Measurements from ENCODE around the gene EXOC3L2.

The EXOC3L2 gene

DNA sequence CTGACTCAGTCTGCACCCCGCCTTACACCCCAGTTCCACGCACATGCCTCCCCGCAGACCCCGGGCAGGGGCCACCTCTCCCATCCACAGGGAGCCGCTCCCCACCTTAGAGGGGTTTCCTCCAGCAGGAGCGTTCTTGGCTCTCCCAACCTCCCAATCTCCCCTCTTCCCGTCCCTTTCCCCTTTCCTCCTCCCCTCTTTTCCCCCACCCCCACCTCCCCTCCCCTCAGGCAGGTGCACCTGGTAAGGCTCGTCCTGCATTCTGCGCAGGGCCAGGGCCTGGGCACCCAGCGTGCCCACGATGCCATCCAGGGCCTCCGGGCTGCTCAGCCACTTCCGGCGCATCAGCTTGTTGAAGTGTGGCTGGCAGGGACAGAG lies 27.3 kb downstream of the EXOC3L2 start:
- DNase-seq, result no peak

- no peak for DNase-seq
These were observed 27.8 kb downstream of the EXOC3L2 start for GRCh38 chr19:45217193-45217956.

GRCh38 chr19:45216667-45217066 lies 28.5 kb downstream of the EXOC3L2 start:
- DNase-seq, result no peak

DNA sequence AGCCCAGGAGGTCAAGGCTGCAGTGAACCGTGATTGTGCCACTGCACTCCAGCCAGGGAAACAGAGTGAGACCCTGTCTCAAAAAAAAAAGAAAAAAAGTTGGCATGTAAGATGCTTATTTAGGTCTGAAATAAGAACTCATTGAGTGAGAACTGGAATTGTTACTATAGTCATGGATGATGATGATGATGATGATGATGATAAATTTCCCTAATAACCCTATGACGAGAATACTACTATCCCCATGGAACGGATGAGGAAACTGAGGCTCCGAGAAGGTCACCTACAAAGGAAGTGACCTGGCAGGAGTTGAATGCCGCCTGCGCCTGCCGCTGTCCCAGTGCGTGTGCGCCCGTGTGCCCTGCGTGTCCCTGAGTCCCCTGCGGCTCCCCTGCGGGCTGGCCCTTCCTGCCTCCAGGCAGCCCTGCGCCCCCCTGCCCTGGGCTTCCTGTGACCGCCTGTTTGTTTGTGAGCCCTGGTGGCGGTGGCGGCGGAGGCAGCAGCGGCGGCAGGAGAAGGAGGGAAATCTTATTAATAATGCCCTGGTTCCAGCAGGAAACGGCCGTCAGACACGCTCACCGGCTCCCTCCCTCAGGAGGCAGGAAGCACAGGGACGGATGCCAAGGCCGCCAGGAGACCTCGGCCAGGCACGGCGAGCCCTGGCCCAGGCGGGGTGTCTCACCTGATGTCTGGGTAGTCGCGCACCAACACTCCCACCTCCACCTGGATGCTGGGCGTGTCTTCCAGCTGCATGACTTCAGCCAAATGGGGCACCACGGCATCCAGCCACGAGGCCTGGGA lies 29.6 kb downstream of the EXOC3L2 start:
- DNase-seq, result no peak

GRCh38 chr19:45213031-45213430 lies 32.2 kb downstream of the EXOC3L2 start:
- no peak for DNase-seq

- DNase-seq, result no peak
These were observed 33.3 kb downstream of the EXOC3L2 start for GRCh38 chr19:45211751-45212381.

DNA sequence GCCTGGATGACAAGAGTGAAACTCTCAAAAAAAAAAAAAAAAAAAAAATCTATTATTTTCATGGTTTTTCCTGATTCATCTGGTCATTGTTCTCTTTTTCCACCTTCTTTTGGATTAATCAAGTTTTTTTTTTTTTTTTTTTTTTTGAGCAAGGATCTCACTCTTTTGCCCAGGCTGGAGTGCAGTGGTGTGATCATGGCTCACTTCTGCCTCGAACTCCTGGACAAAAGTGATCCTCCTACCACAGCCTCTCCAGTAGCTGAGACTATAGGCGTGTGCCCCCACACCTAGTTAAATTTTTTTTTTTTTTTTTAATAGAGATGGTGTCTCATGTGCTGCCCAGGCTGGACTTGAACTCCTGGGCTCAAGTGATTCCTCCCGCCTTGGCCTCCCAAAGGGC lies 38.9 kb downstream of the EXOC3L2 start:
- no peak for DNase-seq

- no peak for DNase-seq
These were observed 39.4 kb downstream of the EXOC3L2 start for GRCh38 chr19:45205810-45206209.

DNA sequence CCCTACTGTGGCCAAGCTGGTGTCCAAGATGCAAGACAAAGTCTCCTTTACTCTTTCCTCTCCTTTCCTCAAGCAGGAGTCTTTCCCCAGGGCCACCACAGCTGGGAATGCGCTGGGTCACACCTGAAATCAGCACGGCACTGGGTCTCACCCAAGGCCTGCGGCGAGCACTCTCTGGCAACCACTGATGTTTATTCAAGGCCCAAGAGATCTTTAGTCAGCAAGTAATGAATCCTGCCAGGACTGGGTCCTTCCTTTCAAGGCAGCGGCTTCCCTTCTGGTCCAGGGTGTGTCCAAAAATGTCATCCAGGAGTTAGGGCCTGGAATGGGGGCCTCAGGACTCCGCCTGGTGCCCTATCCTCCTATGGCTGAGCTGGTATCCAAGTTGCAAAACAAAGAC lies 42.6 kb downstream of the EXOC3L2 start:
- no peak for DNase-seq

DNA sequence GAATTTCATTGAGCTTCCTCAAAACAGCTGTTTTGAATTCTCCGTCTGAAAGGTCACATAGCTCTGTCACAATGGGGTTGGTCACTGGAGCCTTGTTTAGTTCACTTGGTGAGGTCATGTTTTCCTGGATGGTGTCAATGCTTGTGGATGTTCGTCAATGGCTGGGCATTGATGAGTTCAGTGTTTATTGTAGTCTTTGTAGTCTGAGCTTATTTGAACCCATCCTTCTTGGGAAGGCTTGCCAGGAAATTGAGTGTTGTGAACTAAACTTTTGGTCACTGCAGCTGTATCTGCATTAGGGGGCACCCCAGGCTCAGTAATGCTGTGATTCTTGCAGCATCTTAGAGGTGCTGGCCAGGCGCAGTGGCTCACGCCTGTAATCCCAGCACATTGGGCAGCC lies 44.6 kb downstream of the EXOC3L2 start:
- no peak for DNase-seq

GRCh38 chr19:45195764-45196163 lies 49.4 kb downstream of the EXOC3L2 start:
- no peak for DNase-seq

GRCh38 chr19:45191375-45191774 lies 53.8 kb downstream of the EXOC3L2 start:
- no peak for DNase-seq

DNA sequence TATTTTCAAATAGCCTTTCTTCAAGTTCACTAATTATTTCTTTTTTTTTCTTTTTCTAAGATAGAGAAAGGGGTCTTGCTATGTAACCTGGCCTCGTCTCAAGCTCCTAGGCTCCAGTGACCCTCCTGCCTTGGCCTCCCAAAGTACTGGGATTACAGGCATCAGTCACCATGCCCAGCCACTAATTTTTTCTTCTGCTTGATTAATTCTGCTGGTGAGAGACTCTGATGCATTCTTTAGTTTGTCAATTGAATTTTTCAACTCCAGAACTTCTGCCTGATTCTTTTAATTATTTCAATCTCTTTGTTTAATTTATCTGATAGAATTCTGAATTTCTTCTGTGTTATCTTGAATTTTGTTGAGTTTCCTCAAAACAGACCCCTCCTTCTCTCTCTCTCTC lies 55.2 kb downstream of the EXOC3L2 start:
- DNase-seq, result no peak

DNA sequence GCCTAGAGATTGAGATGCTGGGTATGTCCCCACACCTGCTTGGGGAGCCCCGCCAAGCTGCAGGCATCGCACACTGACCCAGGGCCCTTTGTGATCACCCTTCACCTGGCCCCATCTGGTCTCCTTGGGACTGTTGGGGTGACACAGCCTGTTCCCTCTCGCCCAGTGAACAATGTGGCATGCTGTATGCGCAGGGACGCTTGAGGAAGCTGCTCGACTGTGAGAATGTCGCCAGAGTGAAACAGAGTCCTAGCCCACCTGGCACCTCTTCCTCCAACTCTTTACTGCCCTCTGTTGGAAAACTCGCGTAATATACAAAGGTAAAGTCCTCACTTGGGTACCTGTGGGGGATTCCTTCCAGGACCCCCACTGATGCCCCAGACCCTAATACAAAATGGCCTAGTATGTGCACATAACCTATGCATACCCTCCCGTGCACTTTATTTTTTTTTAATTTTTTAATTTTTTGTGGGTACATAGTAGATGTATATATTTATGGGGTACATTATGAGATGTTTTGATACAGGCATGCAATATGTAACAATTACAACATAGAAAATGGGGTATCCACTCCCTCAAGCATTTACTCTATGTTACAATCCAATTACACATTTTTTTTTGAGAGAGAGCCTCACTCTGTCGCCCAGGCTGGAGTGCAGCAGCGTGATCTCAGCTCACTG lies 57.6 kb downstream of the EXOC3L2 start:
- peak; percentile 39 to 68 for DNase-seq

DNA sequence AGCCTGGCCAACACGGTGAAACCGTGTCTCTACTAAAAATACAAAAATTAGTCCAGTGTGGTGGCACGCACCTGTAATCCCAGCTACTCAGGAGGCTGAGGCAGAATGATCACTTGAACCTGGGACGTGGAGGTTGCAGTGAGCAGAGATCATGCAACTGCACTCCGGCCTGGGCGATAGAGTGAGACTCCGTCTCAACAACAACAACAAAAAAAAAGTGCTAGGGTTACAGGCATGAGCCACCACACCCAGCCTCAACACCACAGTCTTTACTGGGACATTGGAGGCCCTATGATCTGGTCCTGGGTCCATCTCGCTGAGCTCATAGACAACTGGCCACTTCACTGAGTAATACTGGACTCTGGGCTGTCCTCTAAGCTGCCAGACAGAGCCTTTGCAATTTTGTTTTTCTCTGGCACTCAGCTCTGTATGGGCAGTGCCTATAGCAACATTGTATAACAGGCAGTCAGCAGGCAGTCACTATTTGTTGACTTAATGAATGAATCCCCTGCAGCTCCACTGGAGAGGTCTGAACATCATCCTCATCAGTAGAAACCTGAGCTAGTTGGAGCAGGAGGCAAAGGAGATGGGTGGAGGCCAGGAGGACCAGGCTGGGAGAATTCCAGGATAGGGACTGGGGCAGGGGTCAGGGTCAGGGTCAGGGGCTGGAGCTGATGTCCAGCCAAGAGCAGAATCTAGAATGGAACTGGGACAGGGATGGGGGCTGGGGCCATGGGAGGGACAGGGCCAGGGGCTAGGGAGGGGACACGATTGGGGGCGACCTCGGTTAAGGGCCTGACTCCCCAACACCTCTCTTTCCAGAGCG lies 58.5 kb downstream of the EXOC3L2 start:
- DNase-seq, result no peak

GRCh38 chr19:45184115-45184514 lies 61.1 kb downstream of the EXOC3L2 start:
- DNase-seq, result no peak

DNA sequence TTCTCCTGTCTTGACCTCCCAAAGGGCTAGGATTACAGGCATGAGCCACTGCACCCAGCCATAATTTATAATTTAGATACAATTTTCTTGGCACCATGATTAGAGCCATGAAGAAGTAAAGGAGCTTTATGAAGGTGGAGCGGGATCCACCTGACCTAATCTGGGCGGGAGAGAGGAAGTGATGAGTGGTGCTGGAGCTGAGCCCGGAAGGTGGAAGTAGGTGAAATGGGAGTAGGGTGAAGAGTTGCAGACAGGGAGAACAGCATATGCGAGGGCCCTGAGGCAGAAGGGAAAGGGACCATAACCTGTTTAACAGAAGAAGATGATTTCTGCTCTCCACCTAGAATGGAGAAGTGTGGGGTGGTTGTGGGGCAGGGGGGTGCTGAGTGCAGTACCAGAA lies 62.4 kb downstream of the EXOC3L2 start:
- DNase-seq, result no peak

- DNase-seq, result no peak
These were observed 64.3 kb downstream of the EXOC3L2 start for GRCh38 chr19:45180936-45181335.

- DNase-seq, result no peak
These were observed 65.3 kb downstream of the EXOC3L2 start for GRCh38 chr19:45179892-45180370.

- peak; percentile 14 to 32 for DNase-seq
These were observed 65.9 kb downstream of the EXOC3L2 start for GRCh38 chr19:45179072-45179891.

All from CD4-positive, alpha-beta T cell treated with Interleukin-4 for 1 hour (primary cell).